ENCODE measurements around the gene JOSD1. TPM values are rescaled to one million over a fixed set of nuclear protein-coding genes. Genes with fewer than 3 reads are reported as not detected.

The JOSD1 gene
- total RNA-seq, 4 donors from 2014 or later = 77.6 to 156 (median 121) TPM

GRCh38 chr22:38694049-38694448, 6.7 kb downstream of the JOSD1 start:
- no peaks in the 10 kb centered on the region for H3K27me3 ChIP-seq
- DNase-seq = peak in 2 of 3 donors; percentile 70 to 83
- H3K4me3 ChIP-seq = peak overlapping the region in 2 of 4 donors; percentile 15 to 20
- peaks cover 0 to 67% (median 4%) of the 10 kb centered on the region in 4 donors for H3K4me1 ChIP-seq
- peaks cover 0 to 12% (median 0%) of the 10 kb centered on the region in 3 donors for H3K36me3 ChIP-seq
- H3K27ac ChIP-seq = peak overlapping the region in 3 of 4 donors; percentile 75 to 100 (median 93)
- peak; percentile 51 to 93 for TF ChIP-seq POLR2A (IDR thresholded peaks at IDR 0.05)
- TF ChIP-seq CTCF (IDR thresholded peaks at IDR 0.05) = no peak
- H3K9me3 ChIP-seq = no peaks in the 10 kb centered on the region

GRCh38 chr22:38689651-38690050, 11.1 kb downstream of the JOSD1 start:
- Histone ChIP-seq H3K4me3 (no peak overlapping the region), H3K27ac (peak overlapping the region in 1 of 4 donors; percentile 58), H3K27me3 (no peaks in the 10 kb centered on the region), H3K36me3 (peaks cover 0 to 55% (median 0%) of the 10 kb centered on the region in 3 donors), H3K9me3 (no peaks in the 10 kb centered on the region), H3K4me1 (peaks cover 0 to 27% (median 0%) of the 10 kb centered on the region in 4 donors)
- TF ChIP-seq CTCF (IDR thresholded peaks at IDR 0.05) (no peak), POLR2A (IDR thresholded peaks at IDR 0.05) (no peak)
- no peak for DNase-seq

GRCh38 chr22:38685761-38686160, 15.0 kb downstream of the JOSD1 start:
- Histone ChIP-seq H3K36me3 (peaks cover 0 to 60% (median 0%) of the 10 kb centered on the region in 3 donors), H3K4me3 (no peak overlapping the region), H3K9me3 (no peaks in the 10 kb centered on the region), H3K4me1 (peaks cover 3 to 15% (median 5%) of the 10 kb centered on the region in 4 donors), H3K27ac (no peak overlapping the region), H3K27me3 (no peaks in the 10 kb centered on the region)
- no peak for TF ChIP-seq POLR2A (IDR thresholded peaks at IDR 0.05)
- DNase-seq = no peak

GRCh38 chr22:38684895-38685294, 15.8 kb downstream of the JOSD1 start:
- DNase-seq = no peak
- H3K9me3 ChIP-seq = no peaks in the 10 kb centered on the region
- peaks cover 0 to 60% (median 0%) of the 10 kb centered on the region in 3 donors for H3K36me3 ChIP-seq
- H3K27me3 ChIP-seq = no peaks in the 10 kb centered on the region
- no peak for TF ChIP-seq CTCF (IDR thresholded peaks at IDR 0.05)
- no peak for TF ChIP-seq POLR2A (IDR thresholded peaks at IDR 0.05)
- H3K27ac ChIP-seq = no peak overlapping the region
- H3K4me3 ChIP-seq = no peak overlapping the region
- H3K4me1 ChIP-seq = peaks cover 3 to 13% (median 5%) of the 10 kb centered on the region in 4 donors

- Histone ChIP-seq H3K27me3 (no peaks in the 10 kb centered on the region), H3K4me3 (peak within 1 kb of the TSS; percentile 85 to 99 (median 92)), H3K36me3 (peaks cover 0 to 35% (median 0%) of the 10 kb centered on the region in 3 donors), H3K27ac (peak within 1 kb of the TSS; percentile 57 to 83 (median 80)), H3K9me3 (no peaks in the 10 kb centered on the region), H3K4me1 (peaks cover 3 to 9% (median 5%) of the 10 kb centered on the region in 4 donors)
- DNase-seq = peak; percentile 83 to 94 (median 92)
- TF ChIP-seq POLR2A (IDR thresholded peaks at IDR 0.05) (peak; percentile 54 to 74), CTCF (IDR thresholded peaks at IDR 0.05) (peak; percentile 34 to 68 (median 54))
These were observed 19.0 kb downstream of the JOSD1 start, which contains the start of gene TOMM22 for GRCh38 chr22:38681582-38682335. TOMM22 (plus strand) TSS chr22:38681957; CDS start chr22:38681979, 22 bp downstream.

GRCh38 chr22:38675833-38676232, 24.9 kb downstream of the JOSD1 start:
- H3K9me3 ChIP-seq = no peaks in the 10 kb centered on the region
- TF ChIP-seq CTCF (IDR thresholded peaks at IDR 0.05) (no peak), POLR2A (IDR thresholded peaks at IDR 0.05) (no peak)
- H3K4me3 ChIP-seq = no peak overlapping the region

More at GRCh38 chr22:38675833-38676232, 24.9 kb downstream of the JOSD1 start:
- no peak for DNase-seq
- Histone ChIP-seq H3K27me3 (no peaks in the 10 kb centered on the region), H3K36me3 (peaks cover 0 to 22% (median 0%) of the 10 kb centered on the region in 3 donors), H3K27ac (no peak overlapping the region), H3K4me1 (no peaks in the 10 kb centered on the region)
